Measurements from ENCODE around the gene STAT5B.
"Not testable (repeated sequence)": the region's sequence is repeated elsewhere in the genome, so short reads cannot be mapped to it uniquely, and the experiment has no call there.

The STAT5B gene

DNA sequence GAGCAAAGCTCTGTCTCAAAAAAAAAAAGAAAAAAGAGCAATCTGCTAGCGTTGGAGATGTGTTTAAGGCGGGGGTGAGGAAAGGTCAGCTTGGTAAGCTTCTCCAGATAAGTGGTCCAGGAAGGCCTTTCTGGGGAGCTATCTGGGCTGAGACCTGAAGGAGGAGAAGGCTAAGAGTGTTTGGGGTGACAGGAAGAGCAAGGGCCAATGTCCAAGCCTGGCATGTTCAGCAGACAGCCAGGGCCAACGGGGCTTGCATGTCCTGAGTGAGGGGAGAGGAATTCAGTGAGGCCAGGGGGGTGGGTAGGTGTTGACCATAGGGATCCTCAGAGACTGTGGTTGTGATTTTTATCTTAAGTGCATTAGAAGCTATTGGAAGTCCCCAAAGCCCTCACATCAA lies 27.5 kb upstream of the STAT5B start:
- H3K23ac ChIP-seq (ENCODE audit: low read length in 2 of 2): no peak overlapping the region
- H4K91ac ChIP-seq (ENCODE audit: low read length): no peak overlapping the region
- no peak overlapping the region for H2BK120ac ChIP-seq (ENCODE audit: low read depth, low read length)
- no peaks in the 10 kb centered on the region for H3K79me1 ChIP-seq (replicated peaks; ENCODE audit: low read length, poor library complexity, severe bottlenecking)
- H3K4me3 ChIP-seq (ENCODE audit: insufficient read depth in 1 of 2, low read depth in 1 of 2, low read length in 2 of 2): no peak overlapping the region
- H3K27me3 ChIP-seq (ENCODE audit: control insufficient read depth in 1 of 2, insufficient read depth in 1 of 2, low read length in 2 of 2): peaks cover 0 to 4% of the 10 kb centered on the region in 2 experiments
- no peak overlapping the region for H3K14ac ChIP-seq (ENCODE audit: low read length in 2 of 2)
- H3K18ac ChIP-seq (ENCODE audit: low read depth in 1 of 2, low read length in 2 of 2): no peak overlapping the region
- H2AK5ac ChIP-seq (ENCODE audit: low read length, severe bottlenecking): no peak overlapping the region
- 85% methylated on average over 3 of the region's 3 CpGs for WGBS
- H3K4me1 ChIP-seq (ENCODE audit: control insufficient read depth, insufficient read depth, low read depth, low read length): no peaks in the 10 kb centered on the region
- H3K27ac ChIP-seq (ENCODE audit: low read length, poor library complexity, severe bottlenecking): no peak overlapping the region
- no peak overlapping the region for H3K4ac ChIP-seq (ENCODE audit: low read depth in 1 of 2, low read length in 2 of 2)
- no peak overlapping the region for H3K4me2 ChIP-seq (ENCODE audit: low read length, poor library complexity, severe bottlenecking)
- DNase-seq: no peak
- H2BK12ac ChIP-seq (ENCODE audit: low read length in 2 of 2): no peak overlapping the region
- H2BK15ac ChIP-seq (ENCODE audit: low read depth, poor library complexity, severe bottlenecking): no peak overlapping the region
- no peak overlapping the region for H4K8ac ChIP-seq (ENCODE audit: low read length)
- H2AFZ ChIP-seq (ENCODE audit: low read depth, low read length): no peak overlapping the region
- no peak overlapping the region for H3K9ac ChIP-seq (ENCODE audit: low read length)
- peaks cover 13 to 66% of the 10 kb centered on the region in 2 experiments for H3K36me3 ChIP-seq (ENCODE audit: control insufficient read depth in 1 of 2, insufficient read depth in 2 of 2, low read depth in 1 of 2, low read length in 2 of 2)
- H2BK5ac ChIP-seq (ENCODE audit: low read depth, low read length, poor library complexity, severe bottlenecking): no peak overlapping the region
- H3K9me3 ChIP-seq (ENCODE audit: control insufficient read depth, low read length): no peaks in the 10 kb centered on the region

DNA sequence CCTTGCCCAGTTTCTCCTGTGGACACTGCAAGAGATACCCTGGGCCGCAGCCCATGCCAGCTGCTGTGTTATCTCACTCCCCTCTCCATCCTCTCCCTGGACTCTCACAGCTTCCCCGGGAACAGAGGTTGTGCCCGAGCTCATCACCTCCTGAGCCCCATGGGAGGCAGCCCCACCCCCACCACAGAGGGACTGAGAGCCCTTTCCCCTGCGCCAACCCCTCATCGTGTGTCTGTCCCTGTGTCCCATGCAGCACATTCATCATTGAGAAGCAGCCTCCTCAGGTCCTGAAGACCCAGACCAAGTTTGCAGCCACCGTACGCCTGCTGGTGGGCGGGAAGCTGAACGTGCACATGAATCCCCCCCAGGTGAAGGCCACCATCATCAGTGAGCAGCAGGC lies 24.8 kb upstream of the STAT5B start:
- H3K18ac ChIP-seq (ENCODE audit: low read depth in 1 of 2, low read length in 2 of 2): no peak overlapping the region
- H3K27me3 ChIP-seq (ENCODE audit: control insufficient read depth in 1 of 2, insufficient read depth in 1 of 2, low read length in 2 of 2): no peaks in the 10 kb centered on the region
- no peak overlapping the region for H2AK5ac ChIP-seq (ENCODE audit: low read length, severe bottlenecking)
- peaks cover 10 to 50% of the 10 kb centered on the region in 2 experiments for H3K36me3 ChIP-seq (ENCODE audit: control insufficient read depth in 1 of 2, insufficient read depth in 2 of 2, low read depth in 1 of 2, low read length in 2 of 2)
- H2AFZ ChIP-seq (ENCODE audit: low read depth, low read length): no peak overlapping the region
- no peak overlapping the region for H4K91ac ChIP-seq (ENCODE audit: low read length)
- H3K27ac ChIP-seq (ENCODE audit: low read length, poor library complexity, severe bottlenecking): no peak overlapping the region
- H3K4me2 ChIP-seq (ENCODE audit: low read length, poor library complexity, severe bottlenecking): no peak overlapping the region
- no peak overlapping the region for H3K23ac ChIP-seq (ENCODE audit: low read length in 2 of 2)
- no peak overlapping the region for H2BK120ac ChIP-seq (ENCODE audit: low read depth, low read length)
- H4K8ac ChIP-seq (ENCODE audit: low read length): no peak overlapping the region
- WGBS: 95% methylated on average over 9 of the region's 9 CpGs
- no peak overlapping the region for H3K14ac ChIP-seq (ENCODE audit: low read length in 2 of 2)
- H2BK12ac ChIP-seq (ENCODE audit: low read length in 2 of 2): no peak overlapping the region
- H2BK15ac ChIP-seq (ENCODE audit: low read depth, poor library complexity, severe bottlenecking): no peak overlapping the region
- H2BK5ac ChIP-seq (ENCODE audit: low read depth, low read length, poor library complexity, severe bottlenecking): no peak overlapping the region
- no peak overlapping the region for H3K4me3 ChIP-seq (ENCODE audit: insufficient read depth in 1 of 2, low read depth in 1 of 2, low read length in 2 of 2)
- no peak for DNase-seq
- H3K9me3 ChIP-seq (ENCODE audit: control insufficient read depth, low read length): no peaks in the 10 kb centered on the region
- no peak overlapping the region for H3K4ac ChIP-seq (ENCODE audit: low read depth in 1 of 2, low read length in 2 of 2)
- no peak overlapping the region for H3K9ac ChIP-seq (ENCODE audit: low read length)
- no peaks in the 10 kb centered on the region for H3K4me1 ChIP-seq (ENCODE audit: control insufficient read depth, insufficient read depth, low read depth, low read length)
- no peaks in the 10 kb centered on the region for H3K79me1 ChIP-seq (replicated peaks; ENCODE audit: low read length, poor library complexity, severe bottlenecking)

DNA sequence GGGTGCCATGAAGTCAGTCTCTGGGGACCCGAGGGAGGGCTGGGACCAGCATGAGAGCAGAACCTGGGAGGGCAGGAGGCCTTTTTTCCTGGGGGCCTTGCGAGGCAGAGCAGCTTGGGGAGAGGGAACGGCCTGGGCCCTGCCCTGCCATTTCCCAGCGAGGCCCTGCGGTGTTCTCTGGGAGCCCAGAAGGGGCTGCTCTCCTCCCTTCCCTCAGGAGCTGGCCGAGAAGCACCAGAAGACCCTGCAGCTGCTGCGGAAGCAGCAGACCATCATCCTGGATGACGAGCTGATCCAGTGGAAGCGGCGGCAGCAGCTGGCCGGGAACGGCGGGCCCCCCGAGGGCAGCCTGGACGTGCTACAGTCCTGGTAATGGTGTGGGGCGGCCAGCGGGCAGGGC lies 23.7 kb upstream of the STAT5B start:
- WGBS: no CpG with 5 or more reads among the region's 17 CpGs

DNA sequence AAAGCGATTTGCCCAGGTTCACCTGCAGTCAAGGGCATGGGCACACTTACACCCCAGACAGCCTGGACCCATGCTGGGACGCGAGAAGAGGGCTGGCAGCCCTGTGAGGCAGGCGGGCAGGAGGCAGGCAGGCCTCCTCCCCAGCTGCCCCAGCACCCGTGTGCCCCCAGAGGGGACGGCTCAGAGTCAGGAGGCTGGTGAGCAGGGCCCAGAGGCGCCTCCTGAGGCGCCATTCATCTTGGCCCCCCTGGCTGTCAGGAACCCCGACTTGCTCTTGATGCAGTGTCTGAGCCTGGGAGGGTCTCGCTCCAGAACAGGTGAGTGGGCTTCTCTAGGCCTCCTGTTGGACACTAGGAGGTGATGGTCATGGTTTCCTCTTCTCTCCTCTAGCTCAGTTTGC lies 23.2 kb upstream of the STAT5B start:
- not testable (repeated sequence) for H2AK5ac ChIP-seq (ENCODE audit: low read length, severe bottlenecking); H3K14ac ChIP-seq (ENCODE audit: low read length in 2 of 2); H2BK15ac ChIP-seq (ENCODE audit: low read depth, poor library complexity, severe bottlenecking); H3K9ac ChIP-seq (ENCODE audit: low read length); H3K4ac ChIP-seq (ENCODE audit: low read depth in 1 of 2, low read length in 2 of 2); H2BK5ac ChIP-seq (ENCODE audit: low read depth, low read length, poor library complexity, severe bottlenecking); H3K27me3 ChIP-seq (ENCODE audit: control insufficient read depth in 1 of 2, insufficient read depth in 1 of 2, low read length in 2 of 2); H2AFZ ChIP-seq (ENCODE audit: low read depth, low read length); H3K4me2 ChIP-seq (ENCODE audit: low read length, poor library complexity, severe bottlenecking); H3K4me3 ChIP-seq (ENCODE audit: insufficient read depth in 1 of 2, low read depth in 1 of 2, low read length in 2 of 2); H3K9me3 ChIP-seq (ENCODE audit: control insufficient read depth, low read length); H3K79me1 ChIP-seq (replicated peaks; ENCODE audit: low read length, poor library complexity, severe bottlenecking); H3K23ac ChIP-seq (ENCODE audit: low read length in 2 of 2); H4K8ac ChIP-seq (ENCODE audit: low read length); H4K91ac ChIP-seq (ENCODE audit: low read length); H2BK12ac ChIP-seq (ENCODE audit: low read length in 2 of 2); DNase-seq; H3K4me1 ChIP-seq (ENCODE audit: control insufficient read depth, insufficient read depth, low read depth, low read length); H2BK120ac ChIP-seq (ENCODE audit: low read depth, low read length); H3K27ac ChIP-seq (ENCODE audit: low read length, poor library complexity, severe bottlenecking); H3K18ac ChIP-seq (ENCODE audit: low read depth in 1 of 2, low read length in 2 of 2)
- WGBS: 97% methylated on average over 10 of the region's 10 CpGs
- H3K36me3 ChIP-seq (ENCODE audit: control insufficient read depth in 1 of 2, insufficient read depth in 2 of 2, low read depth in 1 of 2, low read length in 2 of 2): peaks cover 9 to 57% of the 10 kb centered on the region in 2 experiments

More for the DNA sequence above, 23.7 kb upstream of the STAT5B start:
- not testable (repeated sequence) for DNase-seq; H4K91ac ChIP-seq (ENCODE audit: low read length); H4K8ac ChIP-seq (ENCODE audit: low read length); H2AFZ ChIP-seq (ENCODE audit: low read depth, low read length); H2BK15ac ChIP-seq (ENCODE audit: low read depth, poor library complexity, severe bottlenecking); H2BK120ac ChIP-seq (ENCODE audit: low read depth, low read length); H3K14ac ChIP-seq (ENCODE audit: low read length in 2 of 2); H3K27me3 ChIP-seq (ENCODE audit: control insufficient read depth in 1 of 2, insufficient read depth in 1 of 2, low read length in 2 of 2); H3K4me2 ChIP-seq (ENCODE audit: low read length, poor library complexity, severe bottlenecking); H2AK5ac ChIP-seq (ENCODE audit: low read length, severe bottlenecking); H3K9me3 ChIP-seq (ENCODE audit: control insufficient read depth, low read length); H3K4me1 ChIP-seq (ENCODE audit: control insufficient read depth, insufficient read depth, low read depth, low read length); H3K18ac ChIP-seq (ENCODE audit: low read depth in 1 of 2, low read length in 2 of 2); H3K4me3 ChIP-seq (ENCODE audit: insufficient read depth in 1 of 2, low read depth in 1 of 2, low read length in 2 of 2); H2BK5ac ChIP-seq (ENCODE audit: low read depth, low read length, poor library complexity, severe bottlenecking); H3K4ac ChIP-seq (ENCODE audit: low read depth in 1 of 2, low read length in 2 of 2); H3K79me1 ChIP-seq (replicated peaks; ENCODE audit: low read length, poor library complexity, severe bottlenecking); H3K9ac ChIP-seq (ENCODE audit: low read length); H2BK12ac ChIP-seq (ENCODE audit: low read length in 2 of 2); H3K27ac ChIP-seq (ENCODE audit: low read length, poor library complexity, severe bottlenecking); H3K23ac ChIP-seq (ENCODE audit: low read length in 2 of 2)
- peaks cover 10 to 58% of the 10 kb centered on the region in 2 experiments for H3K36me3 ChIP-seq (ENCODE audit: control insufficient read depth in 1 of 2, insufficient read depth in 2 of 2, low read depth in 1 of 2, low read length in 2 of 2)
